Measurements from ENCODE around the gene ADAMTS13.
"Not testable (repeated sequence)": the region's sequence is repeated elsewhere in the genome, so short reads cannot be mapped to it uniquely, and the experiment has no call there.

GRCh38 chr9:133392308-133392707 lies 29.9 kb upstream of the ADAMTS13 start:
- not testable (repeated sequence) for TF ChIP-seq REST (IDR thresholded peaks at IDR 0.05; ENCODE audit: borderline replicate concordance); CTCF (IDR thresholded peaks at IDR 0.05; ENCODE audit: poor library complexity, severe bottlenecking); RAD21 (conservative IDR thresholded peaks at IDR 0.05); EZH2 (IDR thresholded peaks at IDR 0.05; ENCODE audit: borderline replicate concordance, insufficient read depth, low read length, poor library complexity, severe bottlenecking)
